Activated CD8-positive, alpha-beta T cell treated with anti-CD3 and anti-CD28 coated beads for 36 hours (primary cell): ENCODE data around the gene SLC35F4. TPM values are rescaled to one million over a fixed set of nuclear protein-coding genes. Genes with fewer than 3 reads are reported as not detected.

Source experiments
- ATAC-seq: fragments of 200-7000 bp; cut with Tn5 transposase; one replicate; pipeline ENCODE4 v1.10.0; 2021; ENCODE audit warnings: mild to moderate bottlenecking, moderate library complexity
- CTCF ChIA-PET: fragments of 350-600 bp; sonication (Branson Sonifier 250); formaldehyde crosslinking; loops from one replicate; lab custom pipeline; 2021; ENCODE audit warnings: antibody characterized with exemption; lab: Charles Lee
- POLR2A ChIA-PET: fragments of 350-600 bp; sonication (Branson Sonifier 250); formaldehyde crosslinking; loops from one replicate; lab custom pipeline; 2021; ENCODE audit warnings: antibody characterized with exemption; lab: Charles Lee
- DNase-seq: peaks from one replicate; pipeline ENCODE4 v3.0.0-alpha.2; 2020
- H3K27ac Mint-ChIP-seq: one replicate; pipeline ENCODE4 v1.8.0; 2021; ENCODE audit warnings: mild to moderate bottlenecking, mixed read lengths
- H3K27me3 Mint-ChIP-seq: one replicate; pipeline ENCODE4 v1.8.0; 2021; ENCODE audit warnings: mixed read lengths
- H3K36me3 Mint-ChIP-seq: one replicate; pipeline ENCODE4 v1.8.0; 2021; ENCODE audit warnings: low read depth, mixed read lengths
- H3K4me1 Mint-ChIP-seq: one replicate; pipeline ENCODE4 v1.8.0; 2021; ENCODE audit warnings: low read depth, mixed read lengths
- H3K4me3 Mint-ChIP-seq: one replicate; pipeline ENCODE4 v1.8.0; 2021; ENCODE audit warnings: mild to moderate bottlenecking, moderate library complexity, mixed read lengths
- H3K9me3 Mint-ChIP-seq: one replicate; pipeline ENCODE4 v1.8.0; 2021; ENCODE audit warnings: mixed read lengths
- intact Hi-C: fragments of 100-400 bp; cut with micrococcal nuclease; formaldehyde crosslinking; loops from one replicate; pipeline ENCODE4 v1.10.0; 2022
- total RNA-seq, 2 experiments: library from RNA; stranded (reverse); gene quantifications; one replicate each; pipeline ENCODE4 v1.2.3, GENCODE V29; 2021
- TF ChIP-seq, protein P1 (sequence below): fragments of 200-600 bp; IDR thresholded peaks from one replicate; pipeline ENCODE4 v1.8.0; 2022; ENCODE audit warnings: antibody characterized with exemption, mild to moderate bottlenecking

Gene SLC35F4
- total RNA-seq, 2 experiments from 2014 or later, result not detected

DNA sequence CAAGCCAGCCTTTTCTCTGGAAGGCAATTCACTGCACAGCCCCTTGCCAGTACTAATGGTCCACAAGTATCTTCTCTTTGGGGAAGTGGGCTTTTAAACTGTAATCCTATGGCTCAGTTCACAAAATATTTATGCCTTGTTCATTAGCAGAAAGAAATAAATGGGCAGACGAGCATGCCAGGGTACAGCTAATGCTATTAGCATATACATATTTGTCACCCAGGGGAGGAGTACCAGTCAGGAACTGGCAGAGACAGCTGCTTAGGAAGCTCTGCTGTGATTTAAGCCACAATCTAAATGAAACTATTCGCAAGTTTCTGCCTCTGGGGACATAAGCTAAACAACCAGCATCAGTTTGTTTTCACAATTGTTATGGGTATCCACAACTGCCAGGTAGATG is 258.8 kb downstream of the SLC35F4 start:
- Mint-ChIP-seq H3K9me3 (peaks cover 4% of the 10 kb centered on the region), H3K27me3 (no peaks in the 10 kb centered on the region), H3K4me1 (no peaks in the 10 kb centered on the region), H3K27ac (no peak overlapping the region), H3K36me3 (no peaks in the 10 kb centered on the region), H3K4me3 (no peak overlapping the region)
- TF ChIP-seq, protein P1, sequence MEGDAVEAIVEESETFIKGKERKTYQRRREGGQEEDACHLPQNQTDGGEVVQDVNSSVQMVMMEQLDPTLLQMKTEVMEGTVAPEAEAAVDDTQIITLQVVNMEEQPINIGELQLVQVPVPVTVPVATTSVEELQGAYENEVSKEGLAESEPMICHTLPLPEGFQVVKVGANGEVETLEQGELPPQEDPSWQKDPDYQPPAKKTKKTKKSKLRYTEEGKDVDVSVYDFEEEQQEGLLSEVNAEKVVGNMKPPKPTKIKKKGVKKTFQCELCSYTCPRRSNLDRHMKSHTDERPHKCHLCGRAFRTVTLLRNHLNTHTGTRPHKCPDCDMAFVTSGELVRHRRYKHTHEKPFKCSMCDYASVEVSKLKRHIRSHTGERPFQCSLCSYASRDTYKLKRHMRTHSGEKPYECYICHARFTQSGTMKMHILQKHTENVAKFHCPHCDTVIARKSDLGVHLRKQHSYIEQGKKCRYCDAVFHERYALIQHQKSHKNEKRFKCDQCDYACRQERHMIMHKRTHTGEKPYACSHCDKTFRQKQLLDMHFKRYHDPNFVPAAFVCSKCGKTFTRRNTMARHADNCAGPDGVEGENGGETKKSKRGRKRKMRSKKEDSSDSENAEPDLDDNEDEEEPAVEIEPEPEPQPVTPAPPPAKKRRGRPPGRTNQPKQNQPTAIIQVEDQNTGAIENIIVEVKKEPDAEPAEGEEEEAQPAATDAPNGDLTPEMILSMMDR, result no peak
- ATAC-seq (no peak), DNase-seq (no peak)
- ChIA-PET CTCF (no interaction called here), POLR2A (no interaction called here)
- intact Hi-C loops, result no loop called here

DNA sequence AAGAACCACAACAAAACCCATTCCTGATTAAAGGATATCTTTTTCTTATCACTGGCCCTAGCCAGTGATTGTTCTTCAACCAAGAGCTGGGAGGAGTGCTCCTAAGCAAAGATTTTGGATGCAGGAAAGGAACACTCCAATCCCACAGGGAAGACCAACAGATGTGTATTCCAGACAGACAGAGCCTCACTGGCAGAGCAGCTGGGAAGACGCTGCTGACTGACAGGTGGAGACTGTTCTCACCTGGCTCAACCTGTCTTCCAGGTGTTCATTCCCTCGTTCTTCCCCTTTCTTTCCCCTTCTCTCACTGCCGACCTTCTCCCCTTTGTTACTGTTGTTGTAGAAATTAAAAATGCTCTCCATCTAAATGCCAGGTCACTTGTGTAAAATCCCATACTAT is 282.5 kb downstream of the SLC35F4 start:
- intact Hi-C loops, result no loop called here
- no peak for DNase-seq
- TF ChIP-seq, protein P1, result no peak
- Mint-ChIP-seq H3K27me3 (no peaks in the 10 kb centered on the region), H3K4me1 (no peaks in the 10 kb centered on the region), H3K4me3 (no peak overlapping the region), H3K9me3 (peaks cover 3% of the 10 kb centered on the region), H3K27ac (no peak overlapping the region), H3K36me3 (no peaks in the 10 kb centered on the region)
- POLR2A ChIA-PET, result no interaction called here
- CTCF ChIA-PET, result no interaction called here
- no peak for ATAC-seq

DNA sequence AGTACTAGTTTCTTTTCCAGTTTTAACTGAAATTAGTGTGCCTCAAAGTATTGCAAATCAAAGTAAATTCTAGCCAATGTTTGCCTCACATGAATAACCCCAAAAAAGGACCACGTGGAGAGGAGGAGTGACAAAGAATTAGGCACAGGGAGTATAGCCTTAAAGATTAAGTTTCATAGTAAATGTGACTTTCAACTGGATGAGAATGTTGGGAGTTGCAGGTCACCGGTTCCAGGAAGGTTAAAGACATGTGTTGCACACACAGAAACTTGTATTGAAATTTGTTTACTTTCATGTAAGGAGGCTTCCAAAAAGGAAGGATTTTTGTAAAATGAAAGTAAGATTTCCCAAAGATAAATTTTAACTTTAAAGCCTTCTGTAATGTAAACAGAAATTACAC is 283.1 kb downstream of the SLC35F4 start:
- DNase-seq (no peak), ATAC-seq (no peak)
- TF ChIP-seq, protein P1, result no peak
- H3K4me1 Mint-ChIP-seq, result no peaks in the 10 kb centered on the region
- CTCF ChIA-PET, result no interaction called here
- intact Hi-C loops, result no loop called here
- no peak overlapping the region for H3K27ac Mint-ChIP-seq
- POLR2A ChIA-PET, result no interaction called here
- H3K4me3 Mint-ChIP-seq, result no peak overlapping the region
- peaks cover 3% of the 10 kb centered on the region for H3K9me3 Mint-ChIP-seq
- H3K27me3 Mint-ChIP-seq, result no peaks in the 10 kb centered on the region
- no peaks in the 10 kb centered on the region for H3K36me3 Mint-ChIP-seq

DNA sequence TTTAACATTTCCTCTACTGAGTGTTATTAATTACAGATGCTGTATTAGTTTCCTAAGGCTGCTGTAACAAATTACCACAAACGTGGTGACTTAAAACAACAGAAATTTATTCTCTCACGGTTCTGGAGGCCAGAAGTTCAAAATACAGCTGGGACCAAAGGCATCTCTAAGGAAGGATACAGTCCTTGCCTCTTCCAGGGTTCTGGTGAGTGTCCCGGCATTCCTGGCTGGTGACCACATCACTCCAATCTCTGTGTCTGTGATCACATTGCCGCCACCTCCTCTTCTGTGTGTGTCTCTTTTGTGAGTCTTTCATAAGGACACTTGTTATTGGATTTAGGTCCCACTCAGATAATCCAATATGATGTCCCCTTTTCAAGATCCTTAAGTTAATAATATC is 287.1 kb downstream of the SLC35F4 start:
- no peak overlapping the region for H3K4me3 Mint-ChIP-seq
- H3K9me3 Mint-ChIP-seq, result no peaks in the 10 kb centered on the region
- POLR2A ChIA-PET, result no interaction called here
- intact Hi-C loops, result no loop called here
- no peaks in the 10 kb centered on the region for H3K4me1 Mint-ChIP-seq
- CTCF ChIA-PET, result no interaction called here
- TF ChIP-seq, protein P1, result no peak
- H3K36me3 Mint-ChIP-seq, result no peaks in the 10 kb centered on the region
- H3K27me3 Mint-ChIP-seq, result no peaks in the 10 kb centered on the region
- no peak for ATAC-seq
- DNase-seq, result no peak
- no peak overlapping the region for H3K27ac Mint-ChIP-seq

DNA sequence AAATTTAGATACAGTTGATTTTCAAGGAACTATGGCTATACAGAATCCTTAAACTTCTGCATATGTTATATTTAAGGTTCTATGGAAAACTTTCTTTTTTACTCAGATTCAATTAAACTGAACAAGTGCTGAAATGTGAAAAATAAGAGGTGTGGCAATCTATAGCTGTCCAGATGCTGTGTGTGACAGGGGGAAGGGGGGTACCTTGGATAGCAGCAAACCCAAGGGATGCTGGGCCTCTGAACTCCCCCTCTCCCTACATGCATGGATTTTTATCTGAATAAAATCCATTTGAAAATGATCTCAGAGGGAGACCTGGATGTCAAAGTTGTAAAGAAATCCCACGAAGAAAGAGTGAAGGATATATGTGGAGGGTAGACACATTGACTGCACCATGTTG is 289.4 kb downstream of the SLC35F4 start:
- TF ChIP-seq, protein P1, result no peak
- no peak for ATAC-seq
- intact Hi-C loops, result no loop called here
- POLR2A ChIA-PET, result interaction anchor here (0.9 kb wide), 1 partner anchor 29 kb away, joined by 3 read pairs; no protein-coding TSS in a partner anchor
- CTCF ChIA-PET, result no interaction called here
- no peaks in the 10 kb centered on the region for H3K4me1 Mint-ChIP-seq
- no peak overlapping the region for H3K27ac Mint-ChIP-seq
- no peak overlapping the region for H3K4me3 Mint-ChIP-seq
- H3K36me3 Mint-ChIP-seq, result no peaks in the 10 kb centered on the region
- H3K27me3 Mint-ChIP-seq, result peaks cover 2% of the 10 kb centered on the region
- no peaks in the 10 kb centered on the region for H3K9me3 Mint-ChIP-seq
- DNase-seq, result no peak
